HepG2 (cell line): Measurements from ENCODE around the gene NOC4L. TPM values are rescaled to one million over a fixed set of nuclear protein-coding genes. Genes with fewer than 3 reads are reported as not detected.

ENCODE experiments used
- ATAC-seq: fragments of 200-7000 bp; cut with Tn5 transposase; 3 replicates; pipeline ENCODE4 v1.9.1; 2020; ENCODE audit warnings: mild to moderate bottlenecking, moderate library complexity
- BruUV-seq: library from RNA; stranded (reverse); fragments of 400-500 nt; replicated peaks from 2 replicates; lab custom pipeline; 2021; lab: Mats Ljungman, UMichigan
- CTCF ChIA-PET: fragments of 300-600 bp; formaldehyde crosslinking; extraction: SDS; loops from one replicate; lab custom pipeline; 2021; ENCODE audit warnings: low total read pairs, inconsistent platforms, low intra/inter-chr PET ratio; lab: Yijun Ruan, JAX
- POLR2A ChIA-PET: fragments of 350-600 bp; sonication (Branson Sonifier 250); formaldehyde crosslinking; loops from one replicate; lab custom pipeline; 2020; ENCODE audit warnings: antibody characterized with exemption, inconsistent platforms; lab: Yijun Ruan, JAX
- DNase-seq: peaks from one replicate; pipeline ENCODE4 v3.0.0-alpha.2; 2015; ENCODE audit warnings: low spot score
- FAIRE-seq: peaks from 3 replicates; lab custom pipeline; 2011; peaks lifted over from hg19 to GRCh38; lab: Jason Lieb, UNC
- H2AFZ ChIP-seq: one replicate; pipeline ENCODE4 v1.6.1; 2011; ENCODE audit warnings: low read length, inconsistent platforms
- H3K27ac ChIP-seq: fragments of 300-600 bp; 3 replicates; pipeline ENCODE4 v1.8.0; 2011; ENCODE audit warnings: mixed run types, mild to moderate bottlenecking, mixed read lengths, low read length, inconsistent platforms; ENCODE audit not compliant: insufficient read depth; ENCODE audit errors: extremely low read length
- H3K27me3 ChIP-seq, 2 experiments: fragments of 200-600 bp in 1 of 2; 2 replicates in 1 of 2; 3 replicates in 1 of 2; pipeline versions ENCODE4 v1.6.0 to v1.8.0; 2011; ENCODE audit warnings: low read length in 2 of 2, mild to moderate bottlenecking in 2 of 2, moderate library complexity in 2 of 2, inconsistent platforms in 1 of 2; ENCODE audit not compliant: insufficient read depth in 2 of 2, control insufficient read depth in 1 of 2
- H3K36me3 ChIP-seq, 2 experiments: fragments of 200-600 bp in 1 of 2; replicated peaks in 1 of 2; 2 replicates in 1 of 2; 3 replicates in 1 of 2; pipeline versions ENCODE4 v1.5.1 to v1.8.0; 2011; ENCODE audit warnings: low read length in 2 of 2, inconsistent platforms in 1 of 2; ENCODE audit not compliant: insufficient read depth in 2 of 2, control insufficient read depth in 1 of 2
- H3K4me1 ChIP-seq: 2 replicates; pipeline ENCODE4 v1.5.1; 2012; ENCODE audit warnings: low read length, inconsistent platforms; ENCODE audit not compliant: insufficient read depth
- H3K4me2 ChIP-seq: 2 replicates; pipeline ENCODE4 v1.6.0; 2011; ENCODE audit warnings: low read depth, low read length, inconsistent platforms
- H3K4me3 ChIP-seq, 3 experiments: fragments of 200-600 bp in 1 of 3; sonication (generic), shearing (Covaris generic) in 1 of 3; replicated peaks in 1 of 3; 2 replicates each; pipeline ENCODE4 v1.5.1; 2011 to 2016; ENCODE audit warnings: low read length in 3 of 3, inconsistent platforms in 2 of 3, low read depth in 2 of 3, mild to moderate bottlenecking in 2 of 3, control low read depth in 1 of 3, mixed read lengths in 1 of 3; ENCODE audit not compliant: insufficient read depth in 1 of 3
- H3K79me2 ChIP-seq: one replicate; pipeline ENCODE4 v1.6.1; 2011; ENCODE audit warnings: low read length, inconsistent platforms; ENCODE audit not compliant: insufficient read depth
- H3K9ac ChIP-seq: 2 replicates; pipeline ENCODE4 v1.6.0; 2011; ENCODE audit warnings: mild to moderate bottlenecking, low read depth, low read length, inconsistent platforms; ENCODE audit not compliant: insufficient read depth
- H3K9me3 ChIP-seq: 2 replicates; pipeline ENCODE4 v1.5.1; 2012; ENCODE audit warnings: mild to moderate bottlenecking, low read length
- H4K20me1 ChIP-seq: 2 replicates; pipeline ENCODE4 v1.6.0; 2011; ENCODE audit warnings: inconsistent platforms, mild to moderate bottlenecking, low read length, moderate library complexity; ENCODE audit not compliant: insufficient read depth
- ARNT2 ChIP-seq: sonication (generic); formaldehyde crosslinking; IDR thresholded peaks from 2 replicates; pipeline ENCODE4 v1.8.0; 2022; ENCODE audit warnings: mild to moderate bottlenecking, low read depth, missing genetic modification reagents, moderate library complexity
- CENPX ChIP-seq: sonication (generic); formaldehyde crosslinking; IDR thresholded peaks from 2 replicates; pipeline ENCODE4 v1.9.0; 2021; ENCODE audit warnings: mild to moderate bottlenecking, missing genetic modification reagents, moderate library complexity
- EEA1 ChIP-seq: sonication (generic); formaldehyde crosslinking; IDR thresholded peaks from 2 replicates; pipeline ENCODE4 v1.5.1; 2020; ENCODE audit warnings: mild to moderate bottlenecking, missing genetic modification reagents, borderline replicate concordance
- ETV6 ChIP-seq: sonication (generic); formaldehyde crosslinking; conservative IDR thresholded peaks from 2 replicates; pipeline ENCODE4 v1.4.0; 2020; ENCODE audit warnings: missing genetic modification reagents
- HOXA7 ChIP-seq: sonication (generic); formaldehyde crosslinking; IDR thresholded peaks from 2 replicates; pipeline ENCODE4 v1.8.1; 2022; ENCODE audit warnings: mild to moderate bottlenecking, missing genetic modification reagents, moderate library complexity
- JUN ChIP-seq: sonication (generic); formaldehyde crosslinking; IDR thresholded peaks from 2 replicates; pipeline ENCODE4 v1.4.0; 2020; ENCODE audit warnings: mild to moderate bottlenecking, missing genetic modification reagents
- KAT2B ChIP-seq: fragments of 150-350 bp; IDR thresholded peaks from 2 replicates; pipeline ENCODE4 v1.6.1; 2014; ENCODE audit warnings: low read depth, low read length, borderline replicate concordance
- KLF12 ChIP-seq: sonication (generic); formaldehyde crosslinking; IDR thresholded peaks from 2 replicates; pipeline ENCODE4 v1.4.0; 2020; ENCODE audit warnings: missing genetic modification reagents, borderline replicate concordance
- NFE2L1 ChIP-seq: sonication (generic); formaldehyde crosslinking; IDR thresholded peaks from 2 replicates; pipeline ENCODE4 v1.4.0; 2020; ENCODE audit warnings: missing genetic modification reagents, mild to moderate bottlenecking, borderline replicate concordance
- NR2C2 ChIP-seq: sonication (generic); formaldehyde crosslinking; IDR thresholded peaks from 2 replicates; pipeline ENCODE4 v1.4.0; 2020; ENCODE audit warnings: missing genetic modification reagents, mild to moderate bottlenecking, moderate library complexity, borderline replicate concordance
- NR3C1 ChIP-seq: sonication (generic); formaldehyde crosslinking; IDR thresholded peaks from 2 replicates; pipeline ENCODE4 v1.4.0; 2020; ENCODE audit warnings: missing genetic modification reagents
- PPARG ChIP-seq: conservative IDR thresholded peaks from 2 replicates; pipeline ENCODE4 v1.6.1; 2016; ENCODE audit warnings: missing biosample characterization, missing genetic modification reagents
- TFDP1 ChIP-seq: IDR thresholded peaks from 2 replicates; pipeline ENCODE4 v1.6.1; 2016; ENCODE audit warnings: missing compliant biosample characterization, missing genetic modification reagents, borderline replicate concordance
- XBP1 ChIP-seq: sonication (generic); formaldehyde crosslinking; IDR thresholded peaks from 2 replicates; pipeline ENCODE4 v1.5.0; 2020; ENCODE audit warnings: missing genetic modification reagents
- ZFYVE20 ChIP-seq: sonication (generic); formaldehyde crosslinking; IDR thresholded peaks from 2 replicates; pipeline ENCODE4 v1.8.0; 2023; ENCODE audit warnings: low read depth, mild to moderate bottlenecking, moderate library complexity, missing genetic modification reagents, borderline replicate concordance
- ZNF136 ChIP-seq: sonication (generic); formaldehyde crosslinking; IDR thresholded peaks from 2 replicates; pipeline ENCODE4 v1.8.1; 2022; ENCODE audit warnings: low read depth, mild to moderate bottlenecking, moderate library complexity, missing genetic modification reagents
- ZNF17 ChIP-seq: sonication (generic); formaldehyde crosslinking; IDR thresholded peaks from 2 replicates; pipeline ENCODE4 v1.5.0; 2020; ENCODE audit warnings: mild to moderate bottlenecking, missing genetic modification reagents
- ZNF18 ChIP-seq: sonication (generic); formaldehyde crosslinking; IDR thresholded peaks from 2 replicates; pipeline ENCODE4 v1.8.0; 2022; ENCODE audit warnings: mild to moderate bottlenecking, missing genetic modification reagents; ENCODE audit not compliant: insufficient replicate concordance
- ZNF225 ChIP-seq: sonication (generic); formaldehyde crosslinking; IDR thresholded peaks from 2 replicates; pipeline ENCODE4 v1.4.0; 2020; ENCODE audit warnings: mild to moderate bottlenecking, missing genetic modification reagents
- ZNF546 ChIP-seq: sonication (generic); formaldehyde crosslinking; conservative IDR thresholded peaks from 2 replicates; pipeline ENCODE4 v1.8.1; 2023; ENCODE audit warnings: mild to moderate bottlenecking, missing genetic modification reagents
- ZNF570 ChIP-seq: sonication (generic); formaldehyde crosslinking; IDR thresholded peaks from 2 replicates; pipeline ENCODE4 v1.4.0; 2020; ENCODE audit warnings: mild to moderate bottlenecking, missing genetic modification reagents, borderline replicate concordance
- ZSCAN12 ChIP-seq: sonication (generic); formaldehyde crosslinking; IDR thresholded peaks from 2 replicates; pipeline ENCODE4 v1.9.0; 2021; ENCODE audit warnings: mild to moderate bottlenecking, missing genetic modification reagents
- WGBS: methylation state at CpG from one replicate; pipeline ENCODE4 v1.1.6; 2017; ENCODE audit warnings: low lambda C conversion rate; 5-methylcytosine and 5-hydroxymethylcytosine counted together
- in situ Hi-C: cut with HindIII; loops from 2 replicates; pipeline ENCODE4 v1.10.0; 2017; ENCODE audit warnings: low pct_unique_long_range_greater_than_20kb; ENCODE audit not compliant: extremely low pct_ligation_motif_present
- intact Hi-C: fragments of 100-400 bp; cut with micrococcal nuclease; formaldehyde crosslinking; loops from one replicate; pipeline ENCODE4 v1.10.0; 2022; ENCODE audit not compliant: unreplicated experiment
- polyA plus RNA-seq, 8 experiments: library from polyadenylated mRNA; depleted of rRNA in 3 of 8; stranded (reverse) in 7 of 8; unstranded in 1 of 8; fragments of >200 nt; fragmentation: Illumina TruSeq in 4 of 8; extraction: Trizol in 4 of 8; gene quantifications; 2 replicates each; pipeline versions ENCODE4 v1.2.1 to v1.2.3, GENCODE V29; 2011 to 2016; ENCODE audit warnings: low read depth in 4 of 8, missing spikeins in 1 of 8, mixed read lengths in 1 of 8; ENCODE audit not compliant: insufficient read depth in 1 of 8
- total RNA-seq, 5 experiments: library from RNA; depleted of rRNA; stranded (reverse); fragments of >200 nt; fragmentation: Illumina TruSeq; extraction: Trizol; gene quantifications; 2 replicates each; pipeline ENCODE4 v1.2.3, GENCODE V29; 2016; ENCODE audit warnings: low read depth in 1 of 5

Gene NOC4L
- total and polyA plus RNA-seq, 2 of the 13 experiments (the other 11 are each of a cell fraction or from before 2014, with no cell fraction given), result 4.3 to 14.6 TPM

- H3K27me3 ChIP-seq, result no peaks in the 10 kb centered on the region
- FAIRE-seq, result no peak
Measured at GRCh38 chr12:132123970-132124765, 20.1 kb upstream of the NOC4L start.

GRCh38 chr12:132124766-132125425 is 19.4 kb upstream of the NOC4L start:
- CTCF ChIA-PET, result no interaction called here
- no peak for ATAC-seq
- TF ChIP-seq ZFYVE20, result no peak
- no peak for TF ChIP-seq ZNF225 (CRISPR knock-in tag)
- no peak for TF ChIP-seq ZNF17 (CRISPR knock-in tag)
- no peak for TF ChIP-seq KLF12 (CRISPR knock-in tag)
- TF ChIP-seq ZSCAN12 (CRISPR knock-in tag), result no peak
- no peak for TF ChIP-seq KAT2B
- no peak for TF ChIP-seq ZNF18 (CRISPR knock-in tag)
- no peak for TF ChIP-seq TFDP1
- TF ChIP-seq NR3C1 (CRISPR knock-in tag), result no peak

More at GRCh38 chr12:132123970-132124765, 20.1 kb upstream of the NOC4L start:
- no peak for ATAC-seq
- intact Hi-C loops (no loop called here), in situ Hi-C loops (no loop called here)
- Histone ChIP-seq H3K27ac (no peak overlapping the region), H3K4me2 (no peak overlapping the region), H4K20me1 (no peaks in the 10 kb centered on the region), H3K9me3 (no peaks in the 10 kb centered on the region), H3K79me2 (no peaks in the 10 kb centered on the region), H3K36me3 (peaks cover 22 to 66% of the 10 kb centered on the region in 2 experiments; a peak in 4 of 5 replicates), H3K4me1 (no peaks in the 10 kb centered on the region), H3K9ac (no peak overlapping the region), H2AFZ (no peak overlapping the region), H3K4me3 (no peak overlapping the region)
- DNase-seq, result no peak
- ChIA-PET CTCF (no interaction called here), POLR2A (no interaction called here)
- 98% methylated on average over 12 of the region's 12 CpGs for WGBS
- no peak for TF ChIP-seq EEA1 (CRISPR knock-in tag)
- TF ChIP-seq ZNF136, result no peak
- no peak for TF ChIP-seq JUN
- no peak for TF ChIP-seq NR2C2 (CRISPR knock-in tag)
- TF ChIP-seq HOXA7 (CRISPR knock-in tag), result no peak
- TF ChIP-seq PPARG (CRISPR knock-in tag), result no peak
- TF ChIP-seq ETV6 (CRISPR knock-in tag), result no peak
- no peak for TF ChIP-seq ARNT2 (CRISPR knock-in tag)
- TF ChIP-seq ZNF546 (CRISPR knock-in tag), result no peak
- no peak for TF ChIP-seq NFE2L1 (CRISPR knock-in tag)
- TF ChIP-seq ZNF570 (CRISPR knock-in tag), result no peak
- TF ChIP-seq XBP1 (CRISPR knock-in tag), result no peak
- no peak for TF ChIP-seq CENPX (CRISPR knock-in tag)
- no TSS peak for BruUV-seq

More at GRCh38 chr12:132124766-132125425, 19.4 kb upstream of the NOC4L start:
- Histone ChIP-seq H3K9me3 (no peaks in the 10 kb centered on the region), H3K27me3 (no peaks in the 10 kb centered on the region), H4K20me1 (no peaks in the 10 kb centered on the region), H3K4me3 (no peak overlapping the region), H3K27ac (no peak overlapping the region), H3K4me1 (no peaks in the 10 kb centered on the region), H3K79me2 (no peaks in the 10 kb centered on the region), H3K9ac (no peak overlapping the region), H3K4me2 (no peak overlapping the region), H3K36me3 (peaks cover 22 to 66% of the 10 kb centered on the region in 2 experiments; a peak in 4 of 5 replicates), H2AFZ (no peak overlapping the region)
- in situ Hi-C loops (no loop called here), intact Hi-C loops (no loop called here)
- BruUV-seq, result no TSS peak
- 98% methylated on average over 12 of the region's 19 CpGs for WGBS
- POLR2A ChIA-PET, result no interaction called here
- no peak for FAIRE-seq
- no peak for DNase-seq
